Activated effector memory CD4-positive, alpha-beta T cell treated with anti-CD3 and anti-CD28 coated beads, Interleukin-2, amount 50 U/mL, for 16 hours (primary cell): ENCODE data around the gene GATAD2A.
A peak's percentile ranks its signal among the peaks of the same experiment; 100 is the strongest.

ENCODE experiments used
- DNase-seq: peaks from one replicate; pipeline ENCODE4 v3.0.0-alpha.2; 2020

Gene GATAD2A

DNA sequence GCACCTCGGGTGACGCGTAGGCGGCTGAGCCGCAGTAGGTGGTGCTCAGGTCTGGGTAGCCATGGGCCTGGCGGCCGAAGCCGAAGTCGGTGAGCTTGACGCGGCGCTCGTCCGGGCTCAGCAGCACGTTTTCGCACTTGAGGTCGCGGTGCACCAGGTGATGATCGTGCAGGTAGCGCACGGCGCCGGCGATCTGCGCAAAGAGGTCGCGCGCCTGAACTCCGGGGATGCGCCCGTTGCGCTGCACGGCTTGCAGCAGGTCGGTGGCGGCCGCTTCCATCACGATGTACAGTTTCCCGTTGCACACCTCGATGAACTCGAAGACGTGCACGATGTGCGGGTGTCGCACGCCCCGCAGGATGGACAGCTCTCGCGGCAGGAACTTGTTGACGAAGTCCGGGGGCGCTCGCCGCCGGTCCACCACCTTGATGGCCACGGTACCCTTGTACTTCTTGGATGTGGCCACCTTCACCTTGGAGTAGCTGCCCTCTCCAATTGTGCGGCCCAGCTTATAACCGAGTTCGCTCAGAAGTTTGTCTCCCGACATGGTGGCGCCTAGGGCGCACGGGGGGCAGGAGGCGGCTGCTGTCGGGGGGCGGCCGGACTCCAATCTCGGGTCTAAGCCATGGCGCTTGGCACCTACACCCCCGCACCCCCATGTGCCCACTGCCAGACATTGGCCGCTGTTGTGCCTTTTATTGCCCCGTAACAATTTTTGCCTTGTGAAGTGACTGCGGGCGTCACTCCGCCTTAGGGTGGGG, 109.6 kb downstream of the GATAD2A start, which contains the start of gene TSSK6:
TSSK6 (minus strand) TSS at position 668 of the 761 bp plus-strand sequence; CDS start at position 547, 121 bp downstream.
- no peak for DNase-seq

DNA sequence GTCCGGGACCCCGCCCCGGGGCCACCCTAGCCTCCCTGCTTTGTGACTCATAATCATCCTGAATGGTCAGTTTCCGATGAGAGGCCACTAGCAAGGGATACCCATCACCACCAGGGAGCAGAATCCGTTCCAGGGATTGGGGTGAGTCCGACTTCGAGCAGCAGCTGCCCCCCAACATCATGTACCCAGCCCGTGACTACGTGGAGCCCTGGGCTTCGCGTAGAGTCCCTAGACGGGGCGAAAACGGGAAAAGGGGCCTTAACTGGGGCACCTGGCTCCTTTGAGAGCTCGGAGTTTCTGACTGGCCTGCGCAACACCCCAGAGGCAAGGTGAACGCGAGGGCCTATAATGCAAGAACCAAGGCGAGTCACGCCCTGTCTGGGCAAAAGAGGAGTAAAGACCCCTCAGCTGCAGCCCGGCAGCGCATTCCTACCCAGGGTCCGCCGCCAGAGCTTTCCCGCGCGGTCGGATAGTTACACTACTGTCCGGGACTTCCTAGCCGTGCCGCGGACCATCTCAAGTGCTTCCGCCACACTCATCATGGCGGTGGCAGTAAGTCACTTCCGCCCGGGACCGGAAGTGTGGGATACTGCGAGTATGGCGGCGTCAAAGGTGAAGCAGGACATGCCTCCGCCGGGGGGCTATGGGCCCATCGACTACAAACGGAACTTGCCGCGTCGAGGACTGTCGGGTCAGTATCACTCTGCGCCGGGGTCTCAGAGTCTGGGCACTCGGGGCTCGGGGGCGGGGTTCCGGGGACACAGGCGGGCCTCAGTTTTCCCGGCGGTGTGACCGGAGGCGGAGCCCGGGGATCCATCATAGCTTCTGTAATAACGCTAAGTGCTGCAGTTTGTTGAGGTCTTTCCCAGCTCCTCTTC, 110.4 kb downstream of the GATAD2A start, which contains the start of gene NDUFA13:
NDUFA13 (plus strand) TSS at position 584 of the 878 bp plus-strand sequence; CDS start at position 598, 14 bp downstream.
- peak; percentile 98 for DNase-seq

GRCh38 chr19:19517235-19517619, 111.8 kb downstream of the GATAD2A start:
- no peak for DNase-seq

DNA sequence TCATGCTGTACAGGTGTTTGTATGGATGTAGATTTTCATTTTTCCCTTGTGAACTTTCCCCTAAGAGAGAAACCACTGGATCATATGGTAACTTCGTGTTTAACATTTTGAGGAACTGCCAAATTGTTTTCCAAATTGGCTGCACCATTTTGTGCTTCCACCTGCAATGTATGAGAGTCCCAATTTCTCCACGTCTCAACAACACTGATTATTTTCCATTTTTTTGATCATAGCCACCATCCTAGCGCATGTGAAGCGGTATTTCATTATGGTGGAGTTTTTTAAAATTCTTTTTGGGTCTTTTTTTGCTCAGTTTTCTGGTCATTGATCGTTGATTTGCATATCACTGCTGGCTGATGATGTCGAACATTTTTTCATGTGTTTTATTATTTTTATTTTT, 115.5 kb downstream of the GATAD2A start:
- DNase-seq, result no peak

- no peak for DNase-seq
These were observed 117.7 kb downstream of the GATAD2A start for GRCh38 chr19:19523177-19523576.

GRCh38 chr19:19524053-19524452, 118.6 kb downstream of the GATAD2A start:
- no peak for DNase-seq

- no peak for DNase-seq
These were observed 120.3 kb downstream of the GATAD2A start for GRCh38 chr19:19525611-19526380.

GRCh38 chr19:19526581-19527370, 121.3 kb downstream of the GATAD2A start:
- DNase-seq, result no peak

GRCh38 chr19:19527371-19527656, 121.8 kb downstream of the GATAD2A start:
- no peak for DNase-seq

DNA sequence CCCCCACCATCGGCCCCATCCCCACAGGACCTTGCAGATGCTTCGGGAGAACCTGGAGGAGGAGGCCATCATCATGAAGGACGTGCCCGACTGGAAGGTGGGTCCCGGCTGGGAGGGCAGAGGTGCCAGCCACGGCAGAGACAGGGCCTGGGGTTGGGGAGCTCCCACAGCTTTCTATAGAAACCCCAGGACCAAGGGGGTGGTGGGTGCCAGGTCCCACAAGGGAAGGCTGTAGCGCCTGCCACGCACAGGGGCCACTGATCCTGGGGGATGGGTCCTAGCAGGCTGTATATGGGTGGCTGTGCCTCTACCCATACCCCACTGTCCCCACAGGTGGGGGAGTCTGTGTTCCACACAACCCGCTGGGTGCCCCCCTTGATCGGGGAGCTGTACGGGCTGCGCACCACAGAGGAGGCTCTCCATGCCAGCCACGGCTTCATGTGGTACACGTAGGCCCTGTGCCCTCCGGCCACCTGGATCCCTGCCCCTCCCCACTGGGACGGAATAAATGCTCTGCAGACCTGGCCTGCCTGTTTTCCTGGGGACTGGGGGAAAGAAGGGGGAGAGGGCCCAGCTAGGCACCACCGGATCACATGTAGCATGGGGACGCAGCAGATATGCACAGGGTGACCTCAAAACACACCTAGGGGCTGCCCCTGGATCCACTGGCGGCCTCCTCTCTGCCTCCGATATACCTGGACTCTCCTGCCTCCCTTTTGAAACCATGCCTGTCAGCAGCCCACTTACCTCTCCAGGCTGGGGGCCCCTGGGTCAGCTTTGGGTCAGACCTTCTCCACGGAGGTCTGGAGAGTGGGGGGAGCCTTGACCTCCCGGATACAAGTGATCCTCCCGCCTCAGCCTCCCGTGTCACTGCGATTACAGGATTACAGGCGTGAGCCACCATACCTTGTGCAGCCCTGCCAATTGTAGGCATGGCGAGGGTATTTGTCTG, 122.5 kb downstream of the GATAD2A start:
- DNase-seq, result no peak

GRCh38 chr19:19528721-19529490, 123.4 kb downstream of the GATAD2A start, which contains the start of gene YJEFN3:
TSS of gene YJEFN3 (plus strand) at chr19:19528911. CDS start at chr19:19528933, 22 bp downstream.
- DNase-seq, result no peak

DNA sequence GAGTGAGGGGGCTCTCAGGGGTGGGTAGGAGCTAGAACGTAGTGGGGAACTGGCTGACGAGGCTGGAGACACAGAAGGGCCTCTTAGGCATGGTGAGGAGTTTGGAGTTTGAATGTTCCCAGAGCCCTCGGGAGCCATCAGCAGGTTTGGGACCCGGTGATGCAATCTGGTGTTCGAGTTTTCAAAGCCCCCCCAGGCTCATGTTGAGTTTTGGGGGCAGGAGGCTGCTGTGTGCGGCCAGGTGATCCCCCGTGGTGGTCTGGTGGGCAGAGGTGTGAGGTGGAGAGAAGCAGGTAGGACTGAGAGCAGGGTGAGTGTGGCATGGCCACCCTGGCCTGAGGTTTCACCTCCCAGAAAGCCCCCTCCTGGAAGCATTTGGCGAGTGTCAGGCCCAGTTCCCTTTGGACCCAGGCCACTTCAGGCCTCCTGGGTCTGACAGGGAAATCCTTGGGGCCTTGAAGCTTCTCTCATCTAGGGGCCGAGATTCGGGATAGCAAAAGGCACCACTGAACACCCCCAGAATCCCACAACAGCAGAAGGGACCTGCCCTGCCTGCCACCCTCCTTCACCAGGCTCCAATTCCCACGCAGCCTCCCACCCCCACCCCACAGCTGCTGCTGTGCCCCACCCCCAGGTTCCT, 124.4 kb downstream of the GATAD2A start:
- DNase-seq, result no peak

- no peak for DNase-seq
These were observed 124.9 kb downstream of the GATAD2A start for GRCh38 chr19:19530423-19530804.

DNA sequence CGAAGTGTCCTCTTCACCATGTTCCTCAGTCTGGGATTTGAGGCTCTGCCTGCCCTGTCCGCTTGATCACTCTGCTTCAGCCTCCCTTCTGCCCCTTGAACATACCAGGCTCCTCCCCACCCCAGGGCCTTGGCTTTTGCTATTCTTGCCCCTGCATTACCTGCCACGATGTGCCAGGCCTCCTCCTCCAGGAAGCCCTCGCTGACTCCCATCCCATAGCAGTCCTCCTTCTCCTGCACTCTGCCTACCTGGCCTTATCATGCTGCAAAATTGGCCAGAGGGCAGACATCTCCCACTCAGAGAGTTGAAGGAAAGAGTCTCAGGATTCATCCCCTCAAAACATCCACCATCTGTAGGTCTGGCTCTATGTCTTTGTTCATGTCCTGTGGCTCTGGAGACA, 125.4 kb downstream of the GATAD2A start:
- no peak for DNase-seq

DNA sequence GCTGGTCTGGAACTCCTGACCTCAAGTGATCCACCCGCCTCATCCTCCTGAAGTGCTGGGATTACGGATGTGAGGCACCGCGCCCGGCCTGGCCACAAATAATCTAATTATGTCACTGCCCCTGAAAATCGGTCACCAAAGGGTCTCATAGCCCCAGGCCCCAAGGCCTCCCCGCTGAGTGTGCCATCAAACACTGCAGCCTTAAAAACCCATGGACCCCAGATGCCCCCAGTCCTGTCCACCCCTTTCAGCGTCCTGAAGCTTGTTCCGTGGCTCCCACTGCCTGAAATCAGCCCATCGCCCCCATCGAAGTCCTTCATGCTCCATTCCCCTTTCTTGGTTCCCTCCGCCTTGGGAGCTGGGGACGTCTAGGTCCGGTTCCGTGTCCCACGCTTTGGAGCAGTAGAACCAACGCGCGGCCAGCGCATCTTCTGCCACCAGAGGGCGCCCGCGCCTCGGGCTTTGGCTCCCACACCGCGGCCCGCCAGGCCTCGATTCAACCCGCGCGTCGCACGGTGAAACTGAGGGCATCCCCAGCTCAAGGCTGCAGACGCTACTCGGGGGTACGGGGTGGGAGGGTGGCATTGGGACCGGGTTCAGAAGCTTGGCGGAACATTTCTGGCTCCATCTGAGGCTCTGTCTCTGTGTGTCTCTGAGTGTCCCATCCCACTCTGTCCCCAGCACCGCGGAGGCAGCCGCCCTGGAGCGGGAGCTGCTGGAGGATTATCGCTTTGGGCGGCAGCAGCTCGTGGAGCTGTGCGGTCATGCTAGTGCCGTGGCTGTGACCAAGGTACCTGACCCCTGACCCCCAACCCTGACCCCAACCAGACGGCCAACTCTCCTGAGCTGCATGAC, 126.7 kb downstream of the GATAD2A start:
- peak; percentile 95 for DNase-seq

- no peak for DNase-seq
These were observed 127.6 kb downstream of the GATAD2A start for GRCh38 chr19:19532806-19533701.

DNA sequence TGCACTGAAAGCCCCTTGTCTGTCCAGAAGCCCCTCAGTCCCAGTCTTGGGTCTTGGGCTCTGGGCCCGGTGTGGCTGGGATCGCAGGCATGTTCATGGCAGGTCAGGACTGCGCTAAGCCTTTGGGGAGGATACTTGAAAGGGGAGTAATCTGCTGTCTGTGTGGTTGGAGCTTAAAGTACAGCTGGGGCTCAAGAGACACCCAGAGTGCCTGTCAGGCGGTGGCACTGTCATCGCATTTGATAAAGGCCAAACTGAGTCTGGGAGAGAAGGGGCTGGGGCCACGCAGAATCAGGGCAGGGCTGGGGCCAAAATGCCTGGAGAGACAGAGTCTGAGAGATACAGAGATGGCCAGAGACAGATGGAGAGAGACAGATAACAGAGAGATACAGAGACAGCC, 128.4 kb downstream of the GATAD2A start:
- no peak for DNase-seq
